Ishikawa (cell line): ENCODE measurements around the gene SRF.

Experiments
- CEBPB ChIP-seq: IDR thresholded peaks from 2 replicates; pipeline ENCODE4 v1.6.1; 2012
- CREB1 ChIP-seq: IDR thresholded peaks from 2 replicates; pipeline ENCODE4 v1.6.1; 2012; ENCODE audit warnings: low read depth
- EGR1 ChIP-seq: IDR thresholded peaks from 2 replicates; pipeline ENCODE4 v1.6.1; 2012
- EP300 ChIP-seq: IDR thresholded peaks from 2 replicates; pipeline ENCODE4 v1.6.1; 2012; ENCODE audit warnings: borderline replicate concordance
- FOXM1 ChIP-seq: IDR thresholded peaks from 2 replicates; pipeline ENCODE4 v1.6.1; 2012; ENCODE audit warnings: low read depth, borderline replicate concordance
- NFIC ChIP-seq: IDR thresholded peaks from 2 replicates; pipeline ENCODE4 v1.6.1; 2012
- RAD21 ChIP-seq: IDR thresholded peaks from 2 replicates; pipeline ENCODE4 v1.6.1; 2012; ENCODE audit warnings: low read depth
- TAF1 ChIP-seq: IDR thresholded peaks from 2 replicates; pipeline ENCODE4 v1.6.1; 2012; ENCODE audit warnings: low read depth, mild to moderate bottlenecking
- TCF12 ChIP-seq: IDR thresholded peaks from 2 replicates; pipeline ENCODE4 v1.6.1; 2012; ENCODE audit warnings: low read depth
- TEAD4 ChIP-seq: IDR thresholded peaks from 2 replicates; pipeline ENCODE4 v1.6.1; 2012
- YY1 ChIP-seq: IDR thresholded peaks from 2 replicates; pipeline ENCODE4 v1.6.1; 2012; ENCODE audit warnings: low read depth
- ZBTB7A ChIP-seq: IDR thresholded peaks from 2 replicates; pipeline ENCODE4 v1.6.1; 2012; ENCODE audit warnings: low read depth
- TF ChIP-seq, protein P1 (sequence below): IDR thresholded peaks from 2 replicates; pipeline ENCODE4 v1.6.1; 2012
- TF ChIP-seq, protein P2 (sequence below): IDR thresholded peaks from 2 replicates; pipeline ENCODE4 v1.6.1; 2012
- TF ChIP-seq, protein P3 (sequence below): IDR thresholded peaks from 2 replicates; pipeline ENCODE4 v1.6.1; 2012; ENCODE audit warnings: low read depth, mild to moderate bottlenecking

Gene SRF

DNA sequence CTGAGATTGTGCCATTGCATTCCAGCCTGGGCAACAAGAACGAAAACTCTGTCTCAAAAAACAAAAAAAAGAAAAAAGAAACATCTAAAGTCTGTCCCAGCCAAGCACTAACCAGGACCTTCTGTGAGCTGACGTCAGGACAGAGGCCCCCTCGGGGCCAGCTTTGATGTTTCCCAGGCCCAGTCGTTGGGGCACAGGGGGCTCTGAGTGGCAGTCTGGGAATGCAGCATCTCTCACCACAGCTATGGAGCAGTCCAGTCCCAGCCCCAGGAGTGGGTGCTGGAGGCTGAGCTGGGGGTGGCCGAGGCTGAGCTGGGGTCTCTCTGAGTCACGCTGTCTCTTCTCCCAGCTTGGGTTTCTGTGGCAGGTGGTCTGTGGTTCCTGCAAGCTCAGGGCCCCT, 46.0 kb upstream of the SRF start:
- TF ChIP-seq ZBTB7A: no peak
- TF ChIP-seq CEBPB: no peak
- no peak for TF ChIP-seq FOXM1
- TF ChIP-seq, protein P1, sequence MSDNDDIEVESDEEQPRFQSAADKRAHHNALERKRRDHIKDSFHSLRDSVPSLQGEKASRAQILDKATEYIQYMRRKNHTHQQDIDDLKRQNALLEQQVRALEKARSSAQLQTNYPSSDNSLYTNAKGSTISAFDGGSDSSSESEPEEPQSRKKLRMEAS: no peak
- no peak for TF ChIP-seq TEAD4
- no peak for TF ChIP-seq NFIC

DNA sequence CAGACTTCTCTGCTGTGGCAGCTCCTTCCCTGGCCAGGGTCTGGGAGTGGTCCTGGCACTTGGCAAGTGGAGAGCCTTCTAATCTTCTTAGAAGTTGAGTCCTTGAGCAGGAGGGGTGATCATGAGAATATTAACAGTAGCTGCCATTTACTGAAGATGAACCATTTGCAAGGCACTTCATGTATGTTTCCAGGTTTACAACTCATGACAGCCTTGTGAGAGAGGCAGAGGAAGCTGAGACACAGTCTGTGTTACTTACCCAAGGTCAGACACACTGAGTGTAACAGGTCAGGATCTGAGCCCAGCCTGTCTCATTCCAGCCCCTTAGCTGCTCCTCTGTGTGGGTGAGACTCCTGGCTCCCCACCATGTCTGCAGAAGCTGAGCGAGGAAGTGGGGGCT, 45.5 kb upstream of the SRF start:
- TF ChIP-seq YY1: no peak
- no peak for TF ChIP-seq TCF12
- no peak for TF ChIP-seq FOXM1
- TF ChIP-seq CEBPB: no peak
- TF ChIP-seq TAF1: no peak
- no peak for TF ChIP-seq EP300
- TF ChIP-seq EGR1: no peak
- TF ChIP-seq TEAD4: no peak
- TF ChIP-seq CREB1: no peak
- no peak for TF ChIP-seq RAD21
- TF ChIP-seq, protein P1: no peak
- TF ChIP-seq, protein P2, sequence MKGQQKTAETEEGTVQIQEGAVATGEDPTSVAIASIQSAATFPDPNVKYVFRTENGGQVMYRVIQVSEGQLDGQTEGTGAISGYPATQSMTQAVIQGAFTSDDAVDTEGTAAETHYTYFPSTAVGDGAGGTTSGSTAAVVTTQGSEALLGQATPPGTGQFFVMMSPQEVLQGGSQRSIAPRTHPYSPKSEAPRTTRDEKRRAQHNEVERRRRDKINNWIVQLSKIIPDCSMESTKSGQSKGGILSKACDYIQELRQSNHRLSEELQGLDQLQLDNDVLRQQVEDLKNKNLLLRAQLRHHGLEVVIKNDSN: no peak
- TF ChIP-seq ZBTB7A: no peak

DNA sequence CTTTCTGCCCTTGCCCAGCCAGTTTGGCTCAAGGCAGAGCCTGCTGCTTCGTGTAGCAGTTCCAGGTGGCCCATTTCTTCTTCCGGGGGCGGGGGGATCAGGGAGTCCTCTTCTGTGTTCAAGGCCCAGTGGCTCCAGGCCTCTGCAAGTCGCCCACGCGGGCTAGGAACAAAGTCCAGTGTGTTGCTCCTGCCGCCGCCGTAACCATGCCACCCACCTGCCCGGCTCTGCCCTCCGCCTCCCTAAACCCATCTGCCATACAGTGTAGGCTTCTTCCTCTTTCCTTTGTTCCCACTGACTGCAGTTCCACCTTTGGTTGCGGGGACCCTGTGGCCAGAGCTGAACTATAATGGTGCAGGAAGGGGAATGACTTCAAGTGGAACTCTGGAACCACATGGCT, 43.9 kb upstream of the SRF start:
- TF ChIP-seq RAD21: no peak
- TF ChIP-seq TCF12: no peak
- no peak for TF ChIP-seq CEBPB
- no peak for TF ChIP-seq FOXM1
- TF ChIP-seq TAF1: no peak
- no peak for TF ChIP-seq NFIC
- no peak for TF ChIP-seq EGR1
- TF ChIP-seq TEAD4: no peak
- no peak for TF ChIP-seq EP300
- TF ChIP-seq ZBTB7A: no peak
- TF ChIP-seq, protein P1: no peak
- no peak for TF ChIP-seq YY1
- TF ChIP-seq, protein P2: no peak
- TF ChIP-seq, protein P3, sequence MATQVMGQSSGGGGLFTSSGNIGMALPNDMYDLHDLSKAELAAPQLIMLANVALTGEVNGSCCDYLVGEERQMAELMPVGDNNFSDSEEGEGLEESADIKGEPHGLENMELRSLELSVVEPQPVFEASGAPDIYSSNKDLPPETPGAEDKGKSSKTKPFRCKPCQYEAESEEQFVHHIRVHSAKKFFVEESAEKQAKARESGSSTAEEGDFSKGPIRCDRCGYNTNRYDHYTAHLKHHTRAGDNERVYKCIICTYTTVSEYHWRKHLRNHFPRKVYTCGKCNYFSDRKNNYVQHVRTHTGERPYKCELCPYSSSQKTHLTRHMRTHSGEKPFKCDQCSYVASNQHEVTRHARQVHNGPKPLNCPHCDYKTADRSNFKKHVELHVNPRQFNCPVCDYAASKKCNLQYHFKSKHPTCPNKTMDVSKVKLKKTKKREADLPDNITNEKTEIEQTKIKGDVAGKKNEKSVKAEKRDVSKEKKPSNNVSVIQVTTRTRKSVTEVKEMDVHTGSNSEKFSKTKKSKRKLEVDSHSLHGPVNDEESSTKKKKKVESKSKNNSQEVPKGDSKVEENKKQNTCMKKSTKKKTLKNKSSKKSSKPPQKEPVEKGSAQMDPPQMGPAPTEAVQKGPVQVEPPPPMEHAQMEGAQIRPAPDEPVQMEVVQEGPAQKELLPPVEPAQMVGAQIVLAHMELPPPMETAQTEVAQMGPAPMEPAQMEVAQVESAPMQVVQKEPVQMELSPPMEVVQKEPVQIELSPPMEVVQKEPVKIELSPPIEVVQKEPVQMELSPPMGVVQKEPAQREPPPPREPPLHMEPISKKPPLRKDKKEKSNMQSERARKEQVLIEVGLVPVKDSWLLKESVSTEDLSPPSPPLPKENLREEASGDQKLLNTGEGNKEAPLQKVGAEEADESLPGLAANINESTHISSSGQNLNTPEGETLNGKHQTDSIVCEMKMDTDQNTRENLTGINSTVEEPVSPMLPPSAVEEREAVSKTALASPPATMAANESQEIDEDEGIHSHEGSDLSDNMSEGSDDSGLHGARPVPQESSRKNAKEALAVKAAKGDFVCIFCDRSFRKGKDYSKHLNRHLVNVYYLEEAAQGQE: no peak
- no peak for TF ChIP-seq CREB1

DNA sequence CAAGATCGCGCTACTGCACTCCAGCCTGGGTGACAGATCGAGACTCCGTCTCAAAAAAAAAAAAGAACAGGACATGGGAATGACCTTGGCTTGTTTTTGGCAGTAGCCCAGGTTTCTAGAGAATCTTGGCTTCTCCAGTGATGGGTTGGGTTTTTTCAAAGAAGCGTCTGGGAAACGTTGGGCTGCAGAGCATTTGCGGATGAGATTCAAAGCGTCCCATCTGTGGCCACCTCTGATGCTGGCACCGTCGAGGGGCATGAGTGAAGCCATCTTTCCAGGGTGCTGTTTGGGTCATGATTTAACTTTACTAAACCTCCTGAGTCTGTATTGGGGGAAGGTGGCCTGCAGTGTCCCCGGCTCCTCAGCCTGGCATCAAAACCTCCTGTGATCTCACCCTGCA, 43.2 kb upstream of the SRF start:
- TF ChIP-seq, protein P2: no peak
- no peak for TF ChIP-seq TAF1
- TF ChIP-seq RAD21: no peak
- no peak for TF ChIP-seq YY1
- TF ChIP-seq ZBTB7A: no peak
- TF ChIP-seq CREB1: no peak
- no peak for TF ChIP-seq NFIC
- TF ChIP-seq TEAD4: no peak
- TF ChIP-seq TCF12: no peak
- TF ChIP-seq EGR1: no peak
- TF ChIP-seq CEBPB: no peak
- TF ChIP-seq EP300: no peak

DNA sequence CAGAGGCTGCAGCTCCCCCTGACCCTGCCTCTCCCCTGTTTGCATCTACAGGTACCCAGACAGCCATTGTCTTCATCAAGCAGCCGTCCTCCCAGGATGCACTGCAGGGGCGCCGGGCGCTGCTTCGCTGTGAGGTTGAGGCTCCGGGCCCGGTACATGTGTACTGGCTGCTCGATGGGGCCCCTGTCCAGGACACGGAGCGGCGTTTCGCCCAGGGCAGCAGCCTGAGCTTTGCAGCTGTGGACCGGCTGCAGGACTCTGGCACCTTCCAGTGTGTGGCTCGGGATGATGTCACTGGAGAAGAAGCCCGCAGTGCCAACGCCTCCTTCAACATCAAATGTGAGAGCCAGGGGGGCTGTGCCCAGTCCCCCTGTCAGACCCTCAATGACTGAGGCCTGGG, 42.1 kb upstream of the SRF start:
- TF ChIP-seq CREB1 (no peak), NFIC (no peak), ZBTB7A (no peak), TAF1 (no peak), TCF12 (no peak), FOXM1 (no peak), RAD21 (no peak), EGR1 (no peak), EP300 (no peak), CEBPB (no peak), YY1 (no peak), TEAD4 (no peak)
- TF ChIP-seq, protein P2: no peak
- TF ChIP-seq, protein P1: no peak
- TF ChIP-seq, protein P3: no peak
